ENCODE measurements around the gene ZNF865. TPM values are rescaled to one million over a fixed set of nuclear protein-coding genes. Genes with fewer than 3 reads are reported as not detected.
"Not testable (repeated sequence)": the region's sequence is repeated elsewhere in the genome, so short reads cannot be mapped to it uniquely, and the experiment has no call there.

ZNF865 gene
- total RNA-seq (2014; rRNA removed; shearing (Covaris generic)) = 1.7 and 2.0 TPM in 2 replicates

GRCh38 chr19:55605637-55606470 is at the start of gene ZNF865:
Gene ZNF865, plus strand, starts transcription at chr19:55605647. Its CDS starts 7,972 bp downstream, at chr19:55613619.
- Histone ChIP-seq H3K4me1 (peaks cover 4% of the 10 kb centered on the region; the same call in 1 of the 2 replicates), H3K36me3 (0 out of 2 replicates have a peak, but pooled peaks cover 5% of the 10 kb centered on the region), H3K27me3 (no peaks in the 10 kb centered on the region), H3K4me3 (peak within 1 kb of the TSS; percentile 72), H3K9me3 (replicated peaks) (no peaks in the 10 kb centered on the region), H3K27ac (peak within 1 kb of the TSS; percentile 78)
- peak; percentile 87 to 90 for DNase-seq

- Histone ChIP-seq H3K4me3 (no peak overlapping the region), H3K27me3 (peaks cover 16% of the 10 kb centered on the region), H3K27ac (no peak overlapping the region), H3K36me3 (no peaks in the 10 kb centered on the region), H3K4me1 (no peaks in the 10 kb centered on the region), H3K9me3 (replicated peaks) (no peaks in the 10 kb centered on the region)
- DNase-seq = no peak
Measured at GRCh38 chr19:55559684-55560083, 45.8 kb upstream of the ZNF865 start.

- Histone ChIP-seq H3K9me3 (replicated peaks) (no peaks in the 10 kb centered on the region; the same call in 1 of the 2 replicates), H3K4me3 (no peak overlapping the region), H3K27me3 (peaks cover 16% of the 10 kb centered on the region), H3K4me1 (no peaks in the 10 kb centered on the region), H3K27ac (no peak overlapping the region), H3K36me3 (no peaks in the 10 kb centered on the region)
- peak in 1 of 2 experiments; percentile 50 for DNase-seq
Measured at GRCh38 chr19:55563261-55563690, 42.2 kb upstream of the ZNF865 start.

GRCh38 chr19:55566823-55567222 is 38.6 kb upstream of the ZNF865 start:
- Histone ChIP-seq H3K4me3 (no peak overlapping the region), H3K9me3 (replicated peaks) (no peaks in the 10 kb centered on the region; the same call in 1 of the 2 replicates), H3K27me3 (peaks cover 16% of the 10 kb centered on the region), H3K36me3 (no peaks in the 10 kb centered on the region), H3K4me1 (no peaks in the 10 kb centered on the region), H3K27ac (no peak overlapping the region)
- no peak for DNase-seq

GRCh38 chr19:55567708-55568328 is 37.6 kb upstream of the ZNF865 start:
- DNase-seq = no peak
- Histone ChIP-seq H3K27me3 (peaks cover 14% of the 10 kb centered on the region), H3K4me1 (no peaks in the 10 kb centered on the region)

GRCh38 chr19:55569477-55569876 is 36.0 kb upstream of the ZNF865 start:
- H3K9me3 ChIP-seq (replicated peaks); H3K36me3 ChIP-seq; H3K27ac ChIP-seq; H3K4me1 ChIP-seq; H3K4me3 ChIP-seq; H3K27me3 ChIP-seq; DNase-seq: not testable (repeated sequence)

More at GRCh38 chr19:55567708-55568328, 37.6 kb upstream of the ZNF865 start:
- Histone ChIP-seq H3K9me3 (replicated peaks) (no peaks in the 10 kb centered on the region; the same call in 1 of the 2 replicates), H3K4me3 (no peak overlapping the region), H3K36me3 (no peaks in the 10 kb centered on the region), H3K27ac (no peak overlapping the region)

- not testable (repeated sequence) for H3K4me3 ChIP-seq; DNase-seq; H3K9me3 ChIP-seq (replicated peaks); H3K27me3 ChIP-seq; H3K36me3 ChIP-seq; H3K27ac ChIP-seq; H3K4me1 ChIP-seq
Measured at GRCh38 chr19:55573929-55574328, 31.5 kb upstream of the ZNF865 start.

- Histone ChIP-seq H3K27me3 (no peaks in the 10 kb centered on the region), H3K4me1 (no peaks in the 10 kb centered on the region), H3K36me3 (peaks cover 7% of the 10 kb centered on the region; the same call in 1 of the 2 replicates), H3K9me3 (replicated peaks) (no peaks in the 10 kb centered on the region), H3K27ac (no peak overlapping the region), H3K4me3 (no peak overlapping the region)
- no peak for DNase-seq
Measured at GRCh38 chr19:55576746-55577145, 28.7 kb upstream of the ZNF865 start.

- Histone ChIP-seq H3K4me1 (no peaks in the 10 kb centered on the region), H3K27ac (no peak overlapping the region), H3K9me3 (replicated peaks) (no peaks in the 10 kb centered on the region), H3K27me3 (no peaks in the 10 kb centered on the region), H3K36me3 (peaks cover 7% of the 10 kb centered on the region; the same call in 1 of the 2 replicates), H3K4me3 (no peak overlapping the region)
- DNase-seq = no peak
Measured at GRCh38 chr19:55578031-55578760, 27.3 kb upstream of the ZNF865 start.

- Histone ChIP-seq H3K36me3 (peaks cover 7% of the 10 kb centered on the region; the same call in 1 of the 2 replicates), H3K4me1 (no peaks in the 10 kb centered on the region), H3K27ac (no peak overlapping the region; the same call in 1 of the 2 replicates), H3K4me3 (peak overlapping the region; percentile 94), H3K9me3 (replicated peaks) (no peaks in the 10 kb centered on the region), H3K27me3 (no peaks in the 10 kb centered on the region)
- DNase-seq = no peak
Measured at GRCh38 chr19:55578761-55579747, 26.4 kb upstream of the ZNF865 start.

GRCh38 chr19:55579766-55580621 is 25.5 kb upstream of the ZNF865 start:
- H3K27me3 ChIP-seq = no peaks in the 10 kb centered on the region
- no peaks in the 10 kb centered on the region for H3K9me3 ChIP-seq (replicated peaks)
- H3K27ac ChIP-seq = peak overlapping the region; percentile 74
- peak; percentile 60 to 62 for DNase-seq
- H3K4me1 ChIP-seq = no peaks in the 10 kb centered on the region; the same call in 1 of the 2 replicates
- H3K36me3 ChIP-seq = peaks cover 7% of the 10 kb centered on the region; the same call in 1 of the 2 replicates
- peak overlapping the region; percentile 94 for H3K4me3 ChIP-seq

- Histone ChIP-seq H3K27ac (peak within 1 kb of the TSS; percentile 74), H3K4me1 (peaks cover 6% of the 10 kb centered on the region), H3K4me3 (peak within 1 kb of the TSS; percentile 94), H3K9me3 (replicated peaks) (no peaks in the 10 kb centered on the region), H3K27me3 (no peaks in the 10 kb centered on the region), H3K36me3 (peaks cover 7% of the 10 kb centered on the region; the same call in 1 of the 2 replicates)
- peak; percentile 92 to 94 for DNase-seq
Measured at GRCh38 chr19:55580628-55581144, 24.8 kb upstream of the ZNF865 start, which contains the start of gene ZNF579. Gene ZNF579, minus strand, starts transcription at chr19:55580848. Its CDS starts 1,209 bp downstream, at chr19:55579639.
